ENCODE measurements around the gene LCN6.
"Not testable (repeated sequence)": the region's sequence is repeated elsewhere in the genome, so short reads cannot be mapped to it uniquely, and the experiment has no call there.

LCN6 gene

DNA sequence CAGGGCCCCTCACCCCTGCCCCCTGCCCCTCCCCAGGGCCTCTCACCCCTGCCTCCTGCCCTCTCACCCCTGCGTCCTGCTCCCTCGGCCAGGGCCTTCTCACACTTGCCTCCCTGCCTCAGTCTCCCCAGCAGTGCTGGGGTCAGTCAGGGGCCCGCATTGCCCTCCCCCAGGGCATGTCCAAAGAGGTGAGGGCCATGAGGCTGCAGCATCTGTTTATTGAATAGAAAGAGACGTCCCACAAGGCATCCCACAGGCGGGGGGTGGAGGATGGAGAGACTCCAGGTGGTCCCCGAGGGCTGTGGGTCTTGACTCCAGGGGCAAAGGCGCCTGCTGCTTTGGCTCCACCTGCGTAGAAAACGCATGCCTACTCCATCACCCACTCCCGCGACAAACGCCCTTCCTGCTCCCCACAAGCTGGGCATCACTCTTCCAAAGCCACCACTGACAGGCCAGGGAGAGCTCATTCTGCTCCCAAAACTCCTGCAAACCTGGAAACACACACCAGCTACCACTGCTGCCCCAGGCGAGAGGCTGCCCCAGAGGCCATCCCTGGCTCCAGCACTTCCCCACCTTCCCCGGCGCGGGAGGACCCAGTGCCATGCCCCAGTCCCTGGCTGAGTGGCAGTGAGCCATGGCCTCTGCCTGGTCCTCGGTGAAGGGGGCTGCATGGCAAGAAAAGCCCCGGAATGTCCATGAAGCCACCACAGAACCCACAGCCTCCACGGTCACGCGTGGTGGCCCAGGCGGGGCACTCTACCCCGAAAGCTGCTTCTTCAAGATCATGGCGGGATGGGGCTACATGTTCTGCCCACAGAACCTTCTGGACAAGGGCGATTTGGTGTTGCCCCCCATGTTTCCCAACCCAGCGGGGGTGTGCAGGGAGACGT lies 11.4 kb upstream of the LCN6 start:
- DNase-seq (ENCODE audit: low read depth): no peak

GRCh38 chr9:136759001-136759400 lies 10.7 kb upstream of the LCN6 start:
- DNase-seq (ENCODE audit: low read depth): no peak

DNA sequence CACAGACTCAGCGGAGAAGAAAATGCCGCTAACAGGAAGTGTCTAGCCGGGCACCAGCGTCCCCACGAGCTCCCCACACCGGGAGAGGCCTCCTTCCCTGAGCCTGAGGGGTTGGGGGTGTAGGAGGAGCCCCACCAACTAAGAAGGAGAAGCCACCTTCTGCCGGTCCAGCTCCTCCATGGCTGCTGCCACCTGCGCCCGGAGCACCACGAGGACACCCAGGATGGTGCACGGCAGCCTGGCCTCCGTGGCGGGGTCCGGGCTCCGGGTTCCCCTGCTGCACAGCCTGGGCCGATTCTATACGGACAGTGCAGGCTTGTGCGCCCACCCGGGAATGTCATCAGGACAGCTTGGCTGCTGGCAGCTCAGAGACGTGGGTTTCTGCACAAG lies 9.4 kb upstream of the LCN6 start:
- no peak for DNase-seq (ENCODE audit: low read depth)

GRCh38 chr9:136757328-136757727 lies 9.0 kb upstream of the LCN6 start:
- DNase-seq (ENCODE audit: low read depth): no peak

DNA sequence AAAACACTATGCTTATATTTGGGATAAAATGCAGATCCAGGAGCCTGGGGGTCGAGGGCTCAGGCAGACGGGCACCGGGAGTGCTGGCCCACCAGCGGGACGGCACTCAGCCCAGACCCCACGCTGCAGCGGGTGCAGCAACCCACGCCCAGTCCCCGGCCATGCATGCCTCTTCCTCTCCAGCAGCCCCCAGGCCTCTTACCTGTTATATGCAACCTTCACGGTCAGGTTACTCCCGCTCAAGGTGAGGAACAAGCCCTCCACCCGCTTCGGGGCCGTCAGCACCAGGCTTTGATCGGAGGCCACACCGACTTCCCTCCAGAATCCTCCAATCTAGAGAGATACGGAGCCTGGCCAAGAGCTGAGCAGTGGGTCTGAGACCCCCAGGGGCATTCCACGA lies 8.5 kb upstream of the LCN6 start:
- no peak for DNase-seq (ENCODE audit: low read depth)

DNA sequence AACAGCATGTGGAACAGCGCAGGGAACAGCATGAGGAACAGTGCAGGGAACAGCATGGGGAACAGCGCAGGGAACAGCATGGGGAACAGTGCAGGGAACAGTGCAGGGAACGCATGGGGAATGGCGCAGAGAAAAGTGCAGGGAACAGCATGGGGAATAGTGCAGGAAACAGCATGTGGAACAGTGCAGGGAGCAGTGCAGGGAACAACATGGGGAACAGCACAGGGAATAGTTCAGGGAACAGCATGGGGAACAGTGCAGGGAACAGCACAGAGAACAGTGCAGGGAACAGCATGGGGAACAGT lies 7.8 kb upstream of the LCN6 start:
- no peak for DNase-seq (ENCODE audit: low read depth)

GRCh38 chr9:136755302-136756133 lies 7.2 kb upstream of the LCN6 start:
- DNase-seq (ENCODE audit: low read depth): not testable (repeated sequence)

GRCh38 chr9:136754626-136755301 lies 6.4 kb upstream of the LCN6 start:
- no peak for DNase-seq (ENCODE audit: low read depth)

- no peak for DNase-seq (ENCODE audit: low read depth)
Observed at GRCh38 chr9:136754059-136754572, 5.8 kb upstream of the LCN6 start.

- no peak for DNase-seq (ENCODE audit: low read depth)
Observed at GRCh38 chr9:136753371-136754058, 5.2 kb upstream of the LCN6 start.

GRCh38 chr9:136751814-136752213 lies 3.5 kb upstream of the LCN6 start:
- DNase-seq (ENCODE audit: low read depth): no peak

- no peak for DNase-seq (ENCODE audit: low read depth)
Observed at GRCh38 chr9:136751244-136751643, 2.9 kb upstream of the LCN6 start.

- DNase-seq (ENCODE audit: low read depth): no peak
Observed at GRCh38 chr9:136750526-136750925, 2.2 kb upstream of the LCN6 start.

GRCh38 chr9:136748666-136749611 lies 614 bp upstream of the LCN6 start:
- DNase-seq (ENCODE audit: low read depth): no peak

GRCh38 chr9:136747161-136748060 lies 914 bp downstream of the LCN6 start:
- no peak for DNase-seq (ENCODE audit: low read depth)

DNA sequence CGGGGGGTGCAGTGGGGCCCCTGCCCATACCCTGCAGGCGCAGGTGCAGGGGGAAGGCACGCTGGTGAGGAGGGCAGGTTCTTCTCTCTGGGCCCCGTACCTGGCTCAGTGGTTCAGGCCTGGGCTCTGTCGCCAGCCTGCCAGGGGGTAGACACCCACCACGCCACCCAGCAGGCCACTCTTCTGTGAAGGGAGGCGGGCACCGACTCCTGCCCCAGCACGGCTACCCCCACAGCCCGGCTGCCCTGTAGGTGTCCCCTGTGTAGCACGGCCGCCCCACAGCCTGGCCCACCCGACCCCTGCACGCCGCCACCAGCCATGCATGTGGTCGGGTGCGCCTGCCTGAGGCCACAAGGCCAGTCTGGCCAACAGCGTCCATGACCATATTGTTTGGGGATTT lies 1.7 kb downstream of the LCN6 start:
- no peak for DNase-seq (ENCODE audit: low read depth)

GRCh38 chr9:136746155-136746490 lies 2.2 kb downstream of the LCN6 start:
- DNase-seq (ENCODE audit: low read depth): no peak

DNA sequence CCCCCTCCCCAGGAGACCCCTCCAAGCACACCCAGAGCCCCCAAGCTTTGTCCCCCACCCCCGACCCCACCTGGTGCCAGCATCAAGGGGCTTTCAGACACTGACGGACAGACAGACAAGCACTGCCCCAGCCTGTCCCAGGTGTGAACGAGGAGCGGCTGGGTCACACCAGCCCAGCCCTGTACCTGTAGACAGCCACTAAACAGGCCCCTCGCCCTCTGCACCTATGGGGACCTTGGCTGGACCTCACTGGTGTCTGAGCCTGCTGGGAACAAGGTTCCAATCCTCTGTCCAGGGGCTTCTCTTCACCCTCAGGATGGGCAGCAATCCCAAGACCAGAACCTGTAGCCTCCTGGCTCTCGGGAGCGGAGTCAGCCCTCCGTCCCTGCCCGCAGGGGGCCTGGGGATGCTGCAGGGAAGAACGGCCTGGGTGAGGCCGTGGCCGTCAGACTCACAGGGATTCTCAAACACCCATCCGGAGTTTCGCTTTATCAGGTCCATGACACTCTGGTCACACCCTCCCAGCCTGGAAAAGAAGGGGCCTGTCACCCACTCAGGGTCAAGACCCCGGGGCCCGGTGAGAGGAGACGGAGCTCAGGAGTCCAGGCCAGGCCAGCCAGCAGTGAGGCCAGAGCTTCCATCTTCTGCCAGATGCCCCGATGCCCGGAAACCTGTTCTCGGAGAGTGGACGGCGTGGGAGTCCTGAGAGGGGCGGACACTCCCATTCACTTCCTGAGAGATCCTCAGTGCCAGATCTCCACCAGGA lies 2.8 kb downstream of the LCN6 start:
- no peak for DNase-seq (ENCODE audit: low read depth)

GRCh38 chr9:136744773-136745172 lies 3.6 kb downstream of the LCN6 start:
- no peak for DNase-seq (ENCODE audit: low read depth)

All from stimulated activated CD8-positive, alpha-beta memory T cell treated with anti-CD3 and anti-CD28 coated beads, Interleukin-12 subunit alpha, Interleukin-12 subunit beta, amount 100 ng/mL, for 1 hour (primary cell).